Osteocyte (in vitro differentiated cells): ENCODE measurements around the gene ME3. TPM values are rescaled to one million over a fixed set of nuclear protein-coding genes. Genes with fewer than 3 reads are reported as not detected.
"Not testable (repeated sequence)": the region's sequence is repeated elsewhere in the genome, so short reads cannot be mapped to it uniquely, and the experiment has no call there.

Experiments
- DNase-seq: peaks from one replicate; pipeline ENCODE4 v3.0.0; 2021; ENCODE audit warnings: mixed read lengths; ENCODE audit not compliant: unreplicated experiment; ENCODE audit errors: extremely low spot score
- H3K27ac Mint-ChIP-seq: one replicate; pipeline ENCODE4 v1.8.0; 2021; ENCODE audit warnings: mild to moderate bottlenecking, mixed read lengths; ENCODE audit not compliant: unreplicated experiment
- H3K27me3 Mint-ChIP-seq: one replicate; pipeline ENCODE4 v1.8.0; 2021; ENCODE audit warnings: mixed read lengths; ENCODE audit not compliant: unreplicated experiment
- H3K36me3 Mint-ChIP-seq: one replicate; pipeline ENCODE4 v1.8.0; 2021; ENCODE audit warnings: mixed read lengths; ENCODE audit not compliant: unreplicated experiment
- H3K4me1 Mint-ChIP-seq: one replicate; pipeline ENCODE4 v1.8.0; 2021; ENCODE audit warnings: mixed read lengths; ENCODE audit not compliant: unreplicated experiment
- H3K4me3 Mint-ChIP-seq: one replicate; pipeline ENCODE4 v1.8.0; 2021; ENCODE audit warnings: mild to moderate bottlenecking, moderate library complexity, mixed read lengths; ENCODE audit not compliant: unreplicated experiment
- H3K9me3 Mint-ChIP-seq: one replicate; pipeline ENCODE4 v1.8.0; 2021; ENCODE audit warnings: mixed read lengths; ENCODE audit not compliant: unreplicated experiment
- total RNA-seq: library from RNA; stranded (reverse); gene quantifications from 2 replicates; pipeline ENCODE4 v1.2.1, GENCODE V29; 2021
- TF ChIP-seq, protein P1 (sequence below): fragments of 200-600 bp; sonication (generic); IDR thresholded peaks from 2 replicates; pipeline ENCODE4 v1.5.0; 2021; ENCODE audit warnings: antibody characterized with exemption, mild to moderate bottlenecking, moderate library complexity

The ME3 gene
- total RNA-seq, 1 donor from 2014 or later, result 19.5 TPM

DNA sequence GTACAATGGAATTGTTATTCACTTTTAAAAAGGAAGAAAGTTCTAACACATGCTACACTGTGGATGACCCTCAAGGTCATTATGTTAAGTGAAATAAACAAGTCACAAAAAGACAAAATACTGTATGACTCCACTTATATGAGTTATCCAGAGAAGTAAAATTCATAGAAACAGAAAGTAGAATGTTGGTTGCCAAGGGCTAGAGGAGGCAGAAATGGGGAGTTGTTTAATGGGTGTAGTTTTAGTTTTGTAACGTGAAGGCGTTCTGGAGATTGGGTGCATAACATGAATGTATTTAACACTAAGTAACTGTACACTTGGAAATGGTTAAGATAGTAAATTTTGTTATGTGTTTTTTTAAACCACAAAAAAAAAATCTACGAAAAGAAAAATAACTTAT is 253.9 kb downstream of the ME3 start:
- Mint-ChIP-seq H3K4me1 (peaks cover 2% of the 10 kb centered on the region), H3K4me3 (no peak overlapping the region), H3K36me3 (peaks cover 2% of the 10 kb centered on the region), H3K27me3 (no peaks in the 10 kb centered on the region), H3K27ac (no peak overlapping the region), H3K9me3 (no peaks in the 10 kb centered on the region)
- TF ChIP-seq, protein P1, sequence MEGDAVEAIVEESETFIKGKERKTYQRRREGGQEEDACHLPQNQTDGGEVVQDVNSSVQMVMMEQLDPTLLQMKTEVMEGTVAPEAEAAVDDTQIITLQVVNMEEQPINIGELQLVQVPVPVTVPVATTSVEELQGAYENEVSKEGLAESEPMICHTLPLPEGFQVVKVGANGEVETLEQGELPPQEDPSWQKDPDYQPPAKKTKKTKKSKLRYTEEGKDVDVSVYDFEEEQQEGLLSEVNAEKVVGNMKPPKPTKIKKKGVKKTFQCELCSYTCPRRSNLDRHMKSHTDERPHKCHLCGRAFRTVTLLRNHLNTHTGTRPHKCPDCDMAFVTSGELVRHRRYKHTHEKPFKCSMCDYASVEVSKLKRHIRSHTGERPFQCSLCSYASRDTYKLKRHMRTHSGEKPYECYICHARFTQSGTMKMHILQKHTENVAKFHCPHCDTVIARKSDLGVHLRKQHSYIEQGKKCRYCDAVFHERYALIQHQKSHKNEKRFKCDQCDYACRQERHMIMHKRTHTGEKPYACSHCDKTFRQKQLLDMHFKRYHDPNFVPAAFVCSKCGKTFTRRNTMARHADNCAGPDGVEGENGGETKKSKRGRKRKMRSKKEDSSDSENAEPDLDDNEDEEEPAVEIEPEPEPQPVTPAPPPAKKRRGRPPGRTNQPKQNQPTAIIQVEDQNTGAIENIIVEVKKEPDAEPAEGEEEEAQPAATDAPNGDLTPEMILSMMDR, result no peak
- no peak for DNase-seq

DNA sequence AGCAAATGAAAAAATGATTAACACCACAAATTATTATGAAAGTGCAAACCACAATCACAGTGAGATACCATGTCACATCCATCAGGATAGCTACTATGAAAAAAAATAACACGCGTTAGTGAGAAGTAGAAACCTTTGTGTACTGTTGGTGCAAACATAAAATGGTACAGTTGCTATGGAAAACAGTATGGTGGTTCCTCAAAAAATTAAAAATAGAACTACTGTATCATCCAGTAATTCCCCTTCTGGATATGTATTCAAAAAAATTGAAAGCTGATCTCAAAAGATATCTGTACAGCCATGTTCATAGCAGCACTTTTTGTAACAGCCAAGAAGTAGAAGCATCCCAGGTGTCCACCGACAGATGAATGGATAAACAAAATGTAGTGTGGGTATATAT is 254.3 kb downstream of the ME3 start:
- no peak overlapping the region for H3K4me3 Mint-ChIP-seq
- H3K27ac Mint-ChIP-seq, result no peak overlapping the region
- no peaks in the 10 kb centered on the region for H3K4me1 Mint-ChIP-seq
- no peaks in the 10 kb centered on the region for H3K27me3 Mint-ChIP-seq
- TF ChIP-seq, protein P1, result no peak
- no peak for DNase-seq
- no peaks in the 10 kb centered on the region for H3K9me3 Mint-ChIP-seq
- H3K36me3 Mint-ChIP-seq, result peaks cover 2% of the 10 kb centered on the region

DNA sequence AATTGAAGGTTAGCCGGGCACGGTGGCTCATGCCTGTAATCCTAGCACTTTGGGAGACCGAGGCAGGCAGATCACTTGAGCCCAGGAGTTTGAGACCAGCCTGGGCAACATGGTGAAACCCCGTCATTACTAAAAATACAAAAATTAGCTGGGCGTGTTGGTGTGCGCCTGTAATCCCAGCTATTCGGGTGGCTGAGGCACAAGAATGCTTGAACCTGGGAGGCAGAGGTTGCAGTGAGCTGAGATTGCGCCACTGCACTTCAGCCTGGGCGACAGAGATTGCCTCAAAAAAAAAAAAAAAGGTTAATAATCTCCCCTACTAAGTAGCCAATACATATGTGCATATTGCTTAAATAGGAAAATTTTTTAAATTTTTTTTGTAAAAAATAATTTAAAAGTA is 255.5 kb downstream of the ME3 start:
- H3K36me3 Mint-ChIP-seq, H3K27me3 Mint-ChIP-seq, H3K4me1 Mint-ChIP-seq, H3K27ac Mint-ChIP-seq, H3K9me3 Mint-ChIP-seq, H3K4me3 Mint-ChIP-seq, DNase-seq: not testable (repeated sequence)

DNA sequence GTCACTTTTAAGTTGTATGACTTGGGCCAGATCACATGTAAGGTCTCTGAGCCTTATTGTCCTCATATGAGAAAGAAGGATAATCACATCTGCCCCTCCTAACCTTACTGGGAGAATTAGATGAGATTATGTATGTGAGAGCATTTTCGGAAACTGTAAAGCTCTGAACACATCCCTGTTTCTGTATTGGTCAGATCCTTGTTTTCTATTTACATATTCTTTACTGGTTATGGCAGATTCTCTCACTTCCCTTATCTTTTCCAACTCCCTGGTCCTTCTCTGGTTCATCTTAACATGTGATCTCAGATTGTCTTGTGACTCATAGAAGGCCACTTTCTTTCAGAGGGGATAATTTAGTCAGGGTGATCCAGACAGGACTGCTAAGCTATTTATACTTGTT is 255.9 kb downstream of the ME3 start:
- H3K9me3 Mint-ChIP-seq, result no peaks in the 10 kb centered on the region
- H3K4me3 Mint-ChIP-seq, result no peak overlapping the region
- peaks cover 3% of the 10 kb centered on the region for H3K36me3 Mint-ChIP-seq
- no peaks in the 10 kb centered on the region for H3K4me1 Mint-ChIP-seq
- H3K27ac Mint-ChIP-seq, result no peak overlapping the region
- H3K27me3 Mint-ChIP-seq, result no peaks in the 10 kb centered on the region
- no peak for DNase-seq
- TF ChIP-seq, protein P1, result no peak

DNA sequence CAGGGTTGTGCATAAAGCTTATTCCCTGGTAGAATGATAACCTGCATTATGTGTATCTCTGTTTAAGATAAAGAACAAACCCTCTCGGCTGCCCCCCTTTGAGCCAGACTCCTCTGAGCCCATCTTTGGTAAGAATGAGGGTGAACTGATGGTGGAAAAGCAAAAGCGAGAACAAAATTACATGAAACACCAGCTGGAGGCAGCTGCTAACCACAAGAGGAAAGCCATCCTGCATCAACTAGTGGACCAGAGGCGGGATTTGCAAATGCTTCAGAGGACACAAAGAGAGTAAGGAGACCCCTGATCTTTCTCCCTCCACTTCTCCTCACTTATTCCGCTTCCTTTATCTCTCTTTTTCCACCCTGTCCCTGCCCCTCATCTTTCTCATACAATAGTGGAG is 257.4 kb downstream of the ME3 start:
- Mint-ChIP-seq H3K4me1 (no peaks in the 10 kb centered on the region), H3K4me3 (no peak overlapping the region), H3K36me3 (peaks cover 2% of the 10 kb centered on the region), H3K9me3 (no peaks in the 10 kb centered on the region), H3K27me3 (no peaks in the 10 kb centered on the region), H3K27ac (no peak overlapping the region)
- TF ChIP-seq, protein P1, result no peak
- DNase-seq, result no peak

DNA sequence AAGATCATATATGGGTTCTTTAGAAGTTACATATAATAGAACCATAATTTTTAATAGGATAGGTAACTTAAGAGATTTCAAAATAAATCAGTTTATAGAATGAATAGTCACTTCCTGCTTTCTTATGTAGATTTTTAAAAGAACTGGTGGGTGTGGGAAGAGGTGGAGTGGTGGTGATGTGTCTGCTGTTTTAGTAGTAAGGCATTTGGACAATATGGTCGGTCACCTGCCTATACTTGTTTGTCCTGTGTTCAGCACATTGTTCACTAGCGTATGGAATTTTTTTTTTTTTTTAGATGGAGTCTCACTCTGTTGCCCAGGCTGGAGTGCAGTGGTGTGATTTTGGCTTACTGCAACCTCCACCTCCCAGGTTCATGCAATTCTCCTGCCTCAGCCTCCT is 258.4 kb downstream of the ME3 start:
- Mint-ChIP-seq H3K9me3 (no peaks in the 10 kb centered on the region), H3K4me1 (no peaks in the 10 kb centered on the region), H3K27ac (no peak overlapping the region), H3K36me3 (peaks cover 2% of the 10 kb centered on the region), H3K27me3 (no peaks in the 10 kb centered on the region), H3K4me3 (no peak overlapping the region)
- TF ChIP-seq, protein P1, result no peak
- DNase-seq, result no peak
